HEK293T (cell line): Measurements from ENCODE around the gene RIMS1.

Experiments
- ARNT ChIP-seq: fragments of 450-650 bp; IDR thresholded peaks from 2 replicates; pipeline ENCODE4 v1.6.1; 2017; ENCODE audit warnings: mild to moderate bottlenecking
- CTBP1 ChIP-seq: fragments of 450-650 bp; IDR thresholded peaks from 2 replicates; pipeline ENCODE4 v1.6.1; 2016; ENCODE audit warnings: borderline replicate concordance
- ELF4 ChIP-seq: fragments of 450-650 bp; IDR thresholded peaks from 2 replicates; pipeline ENCODE4 v1.6.1; 2017; ENCODE audit warnings: antibody characterized with exemption
- FOXA1 ChIP-seq: fragments of 450-650 bp; IDR thresholded peaks from 2 replicates; pipeline ENCODE4 v1.6.1; 2016; ENCODE audit warnings: mild to moderate bottlenecking
- FOXK2 ChIP-seq: fragments of 450-650 bp; IDR thresholded peaks from 2 replicates; pipeline ENCODE4 v1.6.1; 2016; ENCODE audit warnings: mild to moderate bottlenecking
- FOXM1 ChIP-seq: fragments of 450-650 bp; IDR thresholded peaks from 2 replicates; pipeline ENCODE4 v1.6.1; 2017; ENCODE audit warnings: mild to moderate bottlenecking, borderline replicate concordance
- SP1 ChIP-seq: fragments of 450-650 bp; IDR thresholded peaks from 2 replicates; pipeline ENCODE4 v1.6.1; 2017
- TF ChIP-seq, protein P1 (sequence below): fragments of 450-650 bp; IDR thresholded peaks from 2 replicates; pipeline ENCODE4 v1.6.1; 2016

DNA sequence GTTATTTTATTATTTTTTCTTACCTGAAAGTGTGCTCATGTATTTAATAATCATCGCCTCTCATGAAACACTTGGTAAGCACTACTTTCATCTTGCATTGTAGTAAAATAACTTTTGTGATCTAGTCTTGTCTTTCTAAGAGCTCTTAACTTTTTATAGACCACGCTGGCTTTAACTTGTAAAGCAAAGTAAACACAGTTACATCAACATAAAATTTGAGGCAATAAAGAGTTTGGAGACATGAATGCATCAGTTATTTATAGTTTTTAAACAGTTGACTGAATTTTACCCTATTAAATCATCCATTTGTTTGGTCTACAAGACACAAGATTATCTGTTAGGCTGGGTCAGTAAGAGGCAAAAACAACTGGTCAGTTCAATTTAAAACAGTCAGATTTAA is 517.1 kb downstream of the RIMS1 start:
- TF ChIP-seq CTBP1: no peak; the same call in 1 of the 2 replicates
- no peak for TF ChIP-seq ARNT
- TF ChIP-seq FOXM1: no peak
- peak; percentile 46; the same call in 1 of the 2 replicates for TF ChIP-seq FOXA1
- TF ChIP-seq FOXK2: no peak
- TF ChIP-seq SP1: no peak
- no peak for TF ChIP-seq ELF4
- TF ChIP-seq, protein P1, sequence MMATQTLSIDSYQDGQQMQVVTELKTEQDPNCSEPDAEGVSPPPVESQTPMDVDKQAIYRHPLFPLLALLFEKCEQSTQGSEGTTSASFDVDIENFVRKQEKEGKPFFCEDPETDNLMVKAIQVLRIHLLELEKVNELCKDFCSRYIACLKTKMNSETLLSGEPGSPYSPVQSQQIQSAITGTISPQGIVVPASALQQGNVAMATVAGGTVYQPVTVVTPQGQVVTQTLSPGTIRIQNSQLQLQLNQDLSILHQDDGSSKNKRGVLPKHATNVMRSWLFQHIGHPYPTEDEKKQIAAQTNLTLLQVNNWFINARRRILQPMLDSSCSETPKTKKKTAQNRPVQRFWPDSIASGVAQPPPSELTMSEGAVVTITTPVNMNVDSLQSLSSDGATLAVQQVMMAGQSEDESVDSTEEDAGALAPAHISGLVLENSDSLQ: 0 out of 2 replicates have a peak, but pooled peaks have one; percentile 51
